ENCODE data around the gene QPRT.
"Not testable (repeated sequence)": the region's sequence is repeated elsewhere in the genome, so short reads cannot be mapped to it uniquely, and the experiment has no call there.

- TF ChIP-seq CTCF (IDR thresholded peaks at IDR 0.05; ENCODE audit: extremely low read depth in 1 of 2, insufficient read depth in 1 of 2, low read depth in 1 of 2, low read length in 2 of 2); POLR2A (IDR thresholded peaks at IDR 0.05; ENCODE audit: low read depth, low read length): not testable (repeated sequence)
Observed at GRCh38 chr16:29635902-29636301, 43.1 kb upstream of the QPRT start.

Measured in endothelial cell of umbilical vein (primary cell).